CD14-positive monocyte (primary cell): ENCODE data around the gene HAVCR2. TPM values are rescaled to one million over a fixed set of nuclear protein-coding genes. Genes with fewer than 3 reads are reported as not detected.
A peak's percentile ranks its signal among the peaks of the same experiment; 100 is the strongest.

Source experiments
- DNase-seq, 3 donors: peaks; one replicate each; pipeline ENCODE4 v3.0.0-alpha.2; 2011 to 2022
- H2AFZ ChIP-seq: 2 replicates; pipeline ENCODE4 v1.6.0; 2012; ENCODE audit warnings: mild to moderate bottlenecking, low read depth, low read length, inconsistent platforms; ENCODE audit not compliant: insufficient read depth, poor library complexity, severe bottlenecking
- H3K27ac ChIP-seq, 2 donors: 1 replicate in 1 of 2; 2 replicates in 1 of 2; pipeline ENCODE4 v1.5.1; 2012 to 2013; ENCODE audit warnings: low read length in 2 of 2, control low read depth in 1 of 2, inconsistent platforms in 1 of 2, low read depth in 1 of 2, mild to moderate bottlenecking in 1 of 2
- H3K27me3 ChIP-seq, 2 donors: one replicate each; pipeline versions ENCODE4 v1.6.0 to v1.6.1; 2011 to 2013; ENCODE audit warnings: low read length in 2 of 2; ENCODE audit not compliant: control insufficient read depth in 2 of 2, insufficient read depth in 2 of 2
- H3K36me3 ChIP-seq, 2 donors: replicated peaks in 1 of 2; 1 replicate in 1 of 2; 2 replicates in 1 of 2; pipeline versions ENCODE4 v1.5.1 to v1.6.1; 2012 to 2013; ENCODE audit warnings: low read length in 2 of 2, control low read depth in 1 of 2, inconsistent platforms in 1 of 2, mild to moderate bottlenecking in 1 of 2; ENCODE audit not compliant: insufficient read depth in 2 of 2, control insufficient read depth in 1 of 2
- H3K4me1 ChIP-seq, 2 donors: 1 replicate in 1 of 2; 2 replicates in 1 of 2; pipeline versions ENCODE4 v1.5.1 to v1.6.1; 2012 to 2013; ENCODE audit warnings: low read length in 2 of 2, control low read depth in 1 of 2, inconsistent platforms in 1 of 2, mild to moderate bottlenecking in 1 of 2, moderate library complexity in 1 of 2; ENCODE audit not compliant: insufficient read depth in 2 of 2, control insufficient read depth in 1 of 2
- H3K4me2 ChIP-seq: replicated peaks from 2 replicates; pipeline ENCODE3; 2012; ENCODE audit warnings: low read length, moderate library complexity, mild to moderate bottlenecking; ENCODE audit not compliant: poor library complexity, severe bottlenecking; ENCODE audit errors: extremely low read depth
- H3K4me3 ChIP-seq, 3 experiments: fragments of 200-600 bp in 1 of 3; sonication (generic) in 1 of 3; replicated peaks in 1 of 3; 1 replicate in 2 of 3; 2 replicates in 1 of 3; pipeline ENCODE4 v1.5.1; 2011 to 2013; ENCODE audit warnings: low read length in 3 of 3, mild to moderate bottlenecking in 3 of 3, control low read depth in 2 of 3, low read depth in 2 of 3, inconsistent platforms in 1 of 3, moderate library complexity in 1 of 3
- H3K79me2 ChIP-seq: 2 replicates; pipeline ENCODE4 v1.6.0; 2012; ENCODE audit warnings: mild to moderate bottlenecking, control low read depth, inconsistent platforms, low read length, moderate library complexity; ENCODE audit not compliant: insufficient read depth
- H3K9ac ChIP-seq: 2 replicates; pipeline ENCODE4 v1.6.0; 2017; ENCODE audit warnings: low read length, mild to moderate bottlenecking; ENCODE audit not compliant: insufficient read depth, poor library complexity, severe bottlenecking
- H3K9me3 ChIP-seq, 2 donors: replicated peaks in 1 of 2; 1 replicate in 1 of 2; 2 replicates in 1 of 2; pipeline versions ENCODE4 v1.5.1 to v1.6.1; 2012 to 2013; ENCODE audit warnings: low read length in 2 of 2, control low read depth in 1 of 2; ENCODE audit not compliant: control insufficient read depth in 1 of 2, insufficient read depth in 1 of 2
- H4K20me1 ChIP-seq: 2 replicates; pipeline ENCODE4 v1.6.0; 2012; ENCODE audit warnings: mild to moderate bottlenecking, low read length, control low read depth, moderate library complexity; ENCODE audit not compliant: insufficient read depth
- H3K27ac Mint-ChIP-seq, 7 donors: one replicate each; pipeline ENCODE4 v1.8.0; 2020; ENCODE audit warnings: mild to moderate bottlenecking in 7 of 7, mixed read lengths in 7 of 7, moderate library complexity in 6 of 7, inconsistent platforms in 2 of 7
- H3K27me3 Mint-ChIP-seq, 3 donors: one replicate each; pipeline ENCODE4 v1.8.0; 2021 to 2022; ENCODE audit warnings: low read depth in 3 of 3, mild to moderate bottlenecking in 3 of 3, mixed read lengths in 3 of 3, moderate library complexity in 3 of 3, inconsistent platforms in 1 of 3
- H3K36me3 Mint-ChIP-seq, 2 donors: one replicate each; pipeline ENCODE4 v1.8.0; 2020; ENCODE audit warnings: mixed read lengths in 2 of 2, inconsistent platforms in 1 of 2, mild to moderate bottlenecking in 1 of 2
- H3K4me1 Mint-ChIP-seq: one replicate; pipeline ENCODE4 v1.8.0; 2020; ENCODE audit warnings: mild to moderate bottlenecking, mixed read lengths
- H3K4me3 Mint-ChIP-seq, 2 donors: one replicate each; pipeline ENCODE4 v1.8.0; 2020; ENCODE audit warnings: mild to moderate bottlenecking in 2 of 2, mixed read lengths in 2 of 2, moderate library complexity in 1 of 2
- H3K9me3 Mint-ChIP-seq, 7 donors: one replicate each; pipeline ENCODE4 v1.8.0; 2020 to 2022; ENCODE audit warnings: mixed read lengths in 7 of 7, mild to moderate bottlenecking in 6 of 7, moderate library complexity in 6 of 7, inconsistent platforms in 2 of 7
- WGBS: methylation state at CpG from one replicate; pipeline ENCODE4 v1.1.5; 2013; ENCODE audit warnings: missing lambda C conversion rate; ENCODE audit not compliant: insufficient coverage; 5-methylcytosine and 5-hydroxymethylcytosine counted together
- intact Hi-C, 2 donors: fragments of 100-400 bp; cut with micrococcal nuclease; formaldehyde crosslinking; loops; one replicate each; pipeline versions ENCODE4 v1.15.0 to v1.15.1; 2023
- polyA plus RNA-seq, 3 donors: library from polyadenylated mRNA; depleted of rRNA in 1 of 3; unstranded in 2 of 3; stranded (reverse) in 1 of 3; fragments of 300-500 nt in 2 of 3; fragments of >200 nt in 1 of 3; fragmentation: Illumina TruSeq in 2 of 3; gene quantifications; 1 replicate in 2 of 3; 2 replicates in 1 of 3; pipeline ENCODE4 v1.2.3, GENCODE V29; 2012 to 2021
- TF ChIP-seq, protein P1 (sequence below): fragments of 200-600 bp; IDR thresholded peaks from one replicate; pipeline ENCODE4 v1.8.0; 2022; ENCODE audit warnings: antibody characterized with exemption, mild to moderate bottlenecking

HAVCR2 gene
- polyA plus RNA-seq, 3 donors = 33.1 to 56.8 (median 45.0) TPM

DNA sequence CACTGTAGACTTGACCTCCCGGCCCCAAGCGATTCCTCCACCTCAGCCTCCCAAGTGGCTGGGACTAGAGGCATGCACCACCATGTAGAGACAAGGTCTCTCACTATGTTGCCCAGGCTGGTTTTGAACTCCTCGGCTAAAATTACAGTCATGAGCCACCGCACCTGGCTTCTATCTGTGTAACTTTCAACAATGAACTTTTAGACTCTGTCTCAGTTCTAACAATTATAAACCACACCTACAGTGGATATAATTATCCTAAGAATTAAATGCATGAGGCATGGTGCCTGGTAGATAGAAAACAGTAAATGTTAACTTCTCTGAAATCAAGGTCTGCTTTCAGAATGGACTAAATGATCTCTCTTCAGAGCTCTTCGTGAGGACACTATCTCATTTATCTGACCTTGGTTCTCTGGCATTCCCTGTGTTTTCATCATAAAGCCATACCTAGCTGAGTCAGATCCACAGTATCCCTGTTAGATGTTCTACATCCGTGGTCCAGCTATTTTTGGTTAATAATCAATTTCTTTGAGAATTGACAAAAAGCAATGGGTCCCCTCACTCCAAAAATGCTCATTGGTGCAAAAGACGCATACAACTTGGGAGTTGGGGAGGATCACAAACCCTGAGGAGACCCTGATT, 57.1 kb downstream of the HAVCR2 start:
- Mint-ChIP-seq H3K27ac (peak overlapping the region in 1 of 7 donors; percentile 43), H3K9me3 (peaks cover 0 to 5% (median 0%) of the 10 kb centered on the region in 7 donors), H3K4me1 (peaks cover 6% of the 10 kb centered on the region), H3K27me3 (peaks cover 0 to 3% (median 3%) of the 10 kb centered on the region in 3 donors), H3K4me3 (no peak overlapping the region), H3K36me3 (no peaks in the 10 kb centered on the region)
- H3K9ac ChIP-seq = no peak overlapping the region
- H2AFZ ChIP-seq = no peak overlapping the region
- no peaks in the 10 kb centered on the region for H3K27me3 ChIP-seq
- H3K4me2 ChIP-seq = no peak overlapping the region
- no peak overlapping the region for H3K27ac ChIP-seq
- no peaks in the 10 kb centered on the region for H4K20me1 ChIP-seq
- no peaks in the 10 kb centered on the region for H3K4me1 ChIP-seq
- H3K4me3 ChIP-seq = no peak overlapping the region
- H3K79me2 ChIP-seq = no peaks in the 10 kb centered on the region
- H3K9me3 ChIP-seq = no peaks in the 10 kb centered on the region
- 58% methylated on average over 2 of the region's 7 CpGs for WGBS
- no peak for DNase-seq
- TF ChIP-seq, protein P1, sequence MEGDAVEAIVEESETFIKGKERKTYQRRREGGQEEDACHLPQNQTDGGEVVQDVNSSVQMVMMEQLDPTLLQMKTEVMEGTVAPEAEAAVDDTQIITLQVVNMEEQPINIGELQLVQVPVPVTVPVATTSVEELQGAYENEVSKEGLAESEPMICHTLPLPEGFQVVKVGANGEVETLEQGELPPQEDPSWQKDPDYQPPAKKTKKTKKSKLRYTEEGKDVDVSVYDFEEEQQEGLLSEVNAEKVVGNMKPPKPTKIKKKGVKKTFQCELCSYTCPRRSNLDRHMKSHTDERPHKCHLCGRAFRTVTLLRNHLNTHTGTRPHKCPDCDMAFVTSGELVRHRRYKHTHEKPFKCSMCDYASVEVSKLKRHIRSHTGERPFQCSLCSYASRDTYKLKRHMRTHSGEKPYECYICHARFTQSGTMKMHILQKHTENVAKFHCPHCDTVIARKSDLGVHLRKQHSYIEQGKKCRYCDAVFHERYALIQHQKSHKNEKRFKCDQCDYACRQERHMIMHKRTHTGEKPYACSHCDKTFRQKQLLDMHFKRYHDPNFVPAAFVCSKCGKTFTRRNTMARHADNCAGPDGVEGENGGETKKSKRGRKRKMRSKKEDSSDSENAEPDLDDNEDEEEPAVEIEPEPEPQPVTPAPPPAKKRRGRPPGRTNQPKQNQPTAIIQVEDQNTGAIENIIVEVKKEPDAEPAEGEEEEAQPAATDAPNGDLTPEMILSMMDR = no peak
- H3K36me3 ChIP-seq = no peaks in the 10 kb centered on the region
- intact Hi-C loops = no loop called here

DNA sequence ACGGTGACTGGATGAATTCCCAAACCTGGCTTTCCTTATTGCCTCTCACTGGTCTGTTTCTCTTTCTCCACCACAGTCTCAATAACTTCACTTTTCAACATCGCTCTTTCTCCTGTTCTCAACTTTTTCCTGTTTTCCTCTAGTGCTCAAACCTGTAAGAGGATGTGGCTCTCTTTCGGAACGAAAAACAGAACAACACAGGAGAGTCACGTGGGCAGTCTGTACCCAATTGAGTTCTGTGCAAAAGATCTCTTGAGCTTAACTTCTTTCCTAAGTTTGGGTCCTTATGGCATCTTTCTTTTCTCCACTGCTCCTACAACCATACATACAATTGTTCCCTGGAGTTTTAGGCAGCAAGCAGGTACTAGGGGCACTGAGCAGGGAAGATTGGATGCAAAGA, 58.8 kb downstream of the HAVCR2 start:
- H3K27me3 Mint-ChIP-seq = peaks cover 0 to 3% (median 0%) of the 10 kb centered on the region in 3 donors
- Histone ChIP-seq H3K27ac (no peak overlapping the region), H3K79me2 (no peaks in the 10 kb centered on the region), H3K36me3 (no peaks in the 10 kb centered on the region), H3K4me3 (no peak overlapping the region), H3K4me1 (no peaks in the 10 kb centered on the region), H3K9ac (no peak overlapping the region), H3K9me3 (no peaks in the 10 kb centered on the region), H3K27me3 (no peaks in the 10 kb centered on the region), H2AFZ (no peak overlapping the region), H3K4me2 (no peak overlapping the region), H4K20me1 (no peaks in the 10 kb centered on the region)
- H3K4me1 Mint-ChIP-seq = peaks cover 6% of the 10 kb centered on the region
- no peaks in the 10 kb centered on the region for H3K36me3 Mint-ChIP-seq
- TF ChIP-seq, protein P1 = no peak
- peak overlapping the region in 1 of 2 donors; percentile 5 for H3K4me3 Mint-ChIP-seq
- intact Hi-C loops = no loop called here
- peak overlapping the region in 1 of 7 donors; percentile 10 for H3K27ac Mint-ChIP-seq
- DNase-seq = peak in 2 of 3 donors; percentile 2 to 8
- H3K9me3 Mint-ChIP-seq = peaks cover 0 to 5% (median 0%) of the 10 kb centered on the region in 7 donors
- 6% methylated on average over 4 of the region's 5 CpGs for WGBS
